ENCODE measurements around the gene GNRHR.
"Not testable (repeated sequence)": the region's sequence is repeated elsewhere in the genome, so short reads cannot be mapped to it uniquely, and the experiment has no call there.

Gene GNRHR, protein sequence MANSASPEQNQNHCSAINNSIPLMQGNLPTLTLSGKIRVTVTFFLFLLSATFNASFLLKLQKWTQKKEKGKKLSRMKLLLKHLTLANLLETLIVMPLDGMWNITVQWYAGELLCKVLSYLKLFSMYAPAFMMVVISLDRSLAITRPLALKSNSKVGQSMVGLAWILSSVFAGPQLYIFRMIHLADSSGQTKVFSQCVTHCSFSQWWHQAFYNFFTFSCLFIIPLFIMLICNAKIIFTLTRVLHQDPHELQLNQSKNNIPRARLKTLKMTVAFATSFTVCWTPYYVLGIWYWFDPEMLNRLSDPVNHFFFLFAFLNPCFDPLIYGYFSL

DNA sequence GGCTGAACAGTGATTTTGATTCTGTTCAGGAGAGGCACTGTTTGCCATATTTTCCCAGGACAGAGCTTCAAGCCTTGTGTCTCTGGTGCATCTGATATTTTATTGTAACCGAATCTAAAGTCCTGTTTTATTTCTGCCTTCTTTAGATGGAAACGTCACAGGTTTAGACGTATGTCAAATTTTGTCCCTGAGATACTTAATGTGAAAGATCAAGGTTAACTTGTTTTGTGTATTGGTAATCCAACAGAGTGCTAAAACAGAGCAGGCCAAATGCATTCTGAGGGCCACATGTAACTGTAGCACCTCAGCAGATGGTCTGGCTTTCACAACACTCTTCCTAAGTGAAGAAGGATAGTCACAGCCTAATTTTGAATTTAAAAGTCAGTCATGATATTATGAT is at the start of gene GNRHR:
GNRHR (minus strand) TSS at position 101 of the 400 bp plus-strand sequence; CDS start at position 48, 53 bp downstream.
- no peak for DNase-seq

DNA sequence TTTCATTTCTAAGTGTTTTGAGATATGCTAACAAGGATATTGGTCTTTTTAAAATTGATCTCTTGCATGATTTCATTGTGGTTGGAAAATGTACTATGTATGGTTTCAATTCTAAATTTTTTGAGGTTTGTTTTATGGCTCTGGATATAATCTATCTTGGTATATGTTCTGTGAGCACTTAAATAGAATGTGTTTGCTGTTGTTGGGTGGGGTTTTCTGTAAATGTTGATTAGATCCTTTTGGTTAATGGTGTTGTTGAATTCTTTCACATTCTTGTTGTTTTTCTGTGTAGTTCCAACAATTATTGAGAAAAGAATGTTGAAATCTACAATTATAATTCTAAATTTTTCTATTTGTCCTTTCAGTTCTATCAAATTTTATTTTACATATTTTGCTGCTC is 42.6 kb upstream of the GNRHR start:
- DNase-seq = no peak

DNA sequence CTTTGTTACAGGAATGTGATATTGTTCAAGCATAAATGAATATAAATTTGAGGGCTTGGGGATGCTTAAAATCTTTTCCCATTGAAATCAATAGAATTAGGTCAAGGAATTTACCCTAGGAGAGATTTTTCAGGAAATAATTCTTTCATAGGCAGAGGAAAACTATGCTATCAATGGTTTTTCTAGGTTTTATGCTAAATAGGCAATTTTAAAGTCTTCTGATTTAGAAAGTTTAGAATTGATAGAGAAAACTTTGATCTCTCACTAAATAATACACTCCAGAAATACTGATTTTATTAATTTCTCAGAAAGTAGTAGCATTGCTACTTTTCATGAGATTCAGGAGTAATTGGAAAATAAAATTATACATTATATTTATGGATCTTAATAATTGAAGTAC is 36.5 kb upstream of the GNRHR start:
- no peak for DNase-seq

DNA sequence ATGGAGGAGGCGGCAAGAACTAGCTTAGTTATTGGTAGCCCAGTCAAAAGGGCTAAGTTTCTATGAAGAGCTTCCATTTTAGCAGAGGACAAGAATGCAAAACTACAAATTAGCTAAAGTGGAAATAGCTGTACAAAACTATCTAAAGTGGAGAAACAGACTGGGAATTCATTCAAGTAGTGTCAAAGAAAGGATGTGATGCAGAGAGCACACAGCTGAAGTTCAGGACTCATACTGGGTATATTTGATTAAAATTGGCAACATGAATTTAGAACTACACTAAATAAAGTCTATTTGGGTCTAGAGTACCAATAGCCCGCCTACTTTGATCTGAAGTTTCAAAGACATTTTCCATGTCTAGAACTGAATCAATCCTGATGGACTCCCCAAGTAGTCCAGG is 33.1 kb upstream of the GNRHR start:
- no peak for DNase-seq

DNA sequence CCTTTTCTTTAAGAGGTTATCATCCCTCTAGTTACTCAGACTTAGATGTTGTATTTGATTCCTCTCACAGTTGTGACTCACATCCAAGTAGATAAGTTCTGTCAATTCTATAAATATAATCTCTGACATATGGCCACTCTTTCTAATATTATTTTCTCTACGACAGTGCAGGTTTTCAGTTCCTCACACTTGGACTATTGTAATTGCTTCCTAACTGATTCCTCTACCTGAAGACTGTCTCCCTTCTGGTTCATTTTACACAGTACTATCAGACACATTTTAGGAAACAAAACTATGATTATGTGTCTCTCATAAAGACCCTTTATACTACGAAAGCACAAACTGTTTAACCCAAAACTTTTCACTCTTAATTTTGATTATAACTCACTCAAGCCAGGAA is 31.3 kb upstream of the GNRHR start:
- DNase-seq = no peak

DNA sequence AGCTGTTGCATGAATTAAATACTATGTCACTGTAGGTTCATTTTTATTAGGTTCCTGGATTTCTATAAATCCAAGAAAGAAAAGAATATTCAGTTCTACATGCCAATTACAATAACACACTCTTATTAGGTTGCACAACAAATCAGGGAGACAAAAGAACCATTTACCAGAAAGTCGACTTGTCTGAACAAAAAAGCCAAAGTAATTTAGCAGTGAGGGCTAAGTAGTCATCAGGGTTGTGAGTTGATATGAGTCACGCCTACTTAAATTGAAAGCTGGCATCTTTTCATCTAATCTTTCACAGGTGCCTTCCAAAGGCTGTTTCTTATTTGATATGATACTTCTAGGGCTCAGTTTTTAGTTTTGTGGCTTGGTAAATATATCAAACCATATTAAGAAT is 25.4 kb upstream of the GNRHR start:
- DNase-seq = peak; percentile 84

DNA sequence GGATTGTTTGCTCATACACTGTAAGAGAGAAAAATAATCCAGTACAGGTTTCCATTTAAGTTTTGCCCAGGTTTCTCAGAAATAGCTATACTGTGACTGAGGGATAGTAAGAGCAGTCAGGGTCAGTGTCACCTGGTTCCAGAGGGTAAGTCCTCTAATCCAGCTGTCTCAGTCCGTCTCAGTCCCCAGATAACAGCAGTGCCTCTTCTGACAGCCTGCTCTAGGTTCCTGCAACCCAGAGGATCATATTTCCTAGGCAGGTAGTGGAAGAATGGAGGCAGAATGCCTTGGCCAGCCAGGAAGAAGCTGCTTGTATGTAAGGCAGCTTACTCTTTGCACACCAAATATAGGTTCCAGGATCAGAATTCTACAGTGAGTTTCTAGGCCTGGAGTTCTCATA is 22.6 kb upstream of the GNRHR start:
- DNase-seq = no peak

DNA sequence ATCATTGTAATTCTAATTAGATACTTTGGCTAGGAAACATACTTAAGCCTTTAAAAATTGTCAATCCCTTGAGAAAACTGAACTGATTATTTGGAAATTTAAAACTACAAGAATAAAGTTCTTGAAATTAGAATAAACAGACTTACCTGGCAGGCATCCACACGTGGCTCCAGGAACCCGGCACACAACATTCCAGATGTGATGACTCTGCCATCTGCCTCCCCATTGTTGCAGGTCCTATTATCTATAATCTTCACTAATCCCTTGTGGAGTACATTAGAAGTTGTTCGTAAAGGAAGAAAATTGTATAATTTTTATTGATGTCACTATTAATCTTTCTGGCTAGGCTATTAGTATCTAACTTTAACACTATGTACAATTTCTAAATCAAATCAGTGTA is 16.2 kb upstream of the GNRHR start:
- DNase-seq = peak; percentile 31

DNA sequence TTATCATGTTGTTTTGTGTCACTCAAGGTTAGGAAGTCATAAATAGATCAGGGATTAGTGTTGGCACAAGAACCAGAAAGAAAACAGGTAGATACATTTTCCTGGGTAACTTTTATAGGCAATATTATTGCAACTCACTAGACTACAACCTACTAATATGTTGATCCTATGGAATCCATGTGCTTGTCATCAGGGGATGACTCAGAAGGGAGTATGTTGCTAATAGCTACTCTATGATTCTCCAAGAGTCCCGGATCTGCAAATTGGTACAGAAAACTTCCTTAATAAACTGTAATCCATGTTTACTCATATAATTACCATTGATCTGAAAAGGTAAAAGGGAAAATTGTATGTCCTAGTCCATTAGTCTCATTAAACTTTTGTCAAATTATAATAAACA is 11.7 kb upstream of the GNRHR start:
- no peak for DNase-seq

DNA sequence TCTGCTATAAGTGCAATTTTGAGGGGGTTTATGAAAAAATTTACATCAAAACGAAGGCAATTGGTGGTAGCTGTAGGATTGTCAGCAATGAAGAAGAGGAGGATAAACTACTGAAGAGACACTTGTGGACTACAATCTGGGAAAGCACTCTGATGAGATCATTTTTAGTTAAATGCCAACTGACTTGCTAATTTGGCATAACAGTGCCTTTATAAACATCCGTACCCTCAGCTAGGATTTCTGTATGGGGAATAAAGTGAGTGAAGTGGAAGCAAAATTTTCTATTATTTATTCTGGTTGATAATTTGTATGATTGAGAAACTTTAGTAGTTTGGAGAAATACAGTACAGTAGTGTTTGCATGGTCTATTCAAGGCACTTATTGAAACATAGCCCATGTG is 11.2 kb upstream of the GNRHR start:
- DNase-seq = peak; percentile 73

DNA sequence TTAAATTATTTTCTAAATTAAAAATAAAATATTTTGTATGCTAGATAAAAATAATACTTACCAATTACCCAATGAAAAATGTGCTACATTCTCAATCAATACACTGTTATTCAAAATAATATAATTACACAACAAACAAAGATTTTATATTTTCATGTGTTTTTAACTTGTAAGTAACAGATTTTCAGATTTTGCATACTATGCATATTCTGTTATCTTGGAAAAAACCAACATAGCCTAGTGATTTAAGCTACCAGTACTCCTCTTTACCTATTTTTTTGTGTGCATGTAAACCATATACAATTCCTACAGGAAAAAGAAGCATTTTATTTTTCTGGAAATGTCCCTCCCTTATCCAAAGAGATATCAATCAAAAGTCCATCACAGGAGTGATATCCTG is 10.0 kb upstream of the GNRHR start:
- no peak for DNase-seq

DNA sequence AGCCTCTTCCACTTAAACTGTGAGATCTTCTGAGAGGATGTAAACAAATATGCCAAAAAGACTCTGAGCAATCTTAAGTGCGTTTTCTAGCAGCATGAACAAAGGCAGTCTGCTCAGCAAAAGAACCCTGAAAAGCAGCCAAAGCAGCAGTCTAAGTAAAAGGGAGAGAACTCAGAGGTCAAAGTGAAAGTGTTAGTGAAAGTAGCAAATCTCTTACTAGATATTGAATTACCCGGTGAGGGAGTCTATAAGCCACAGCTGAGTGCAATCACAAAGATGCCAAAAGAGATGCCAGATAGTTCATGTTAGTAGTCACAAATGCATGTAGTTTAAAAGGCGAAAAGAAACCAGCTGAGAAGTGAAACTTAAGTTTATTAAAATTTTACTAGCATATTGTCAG is 7.9 kb upstream of the GNRHR start:
- DNase-seq = peak; percentile 79

DNA sequence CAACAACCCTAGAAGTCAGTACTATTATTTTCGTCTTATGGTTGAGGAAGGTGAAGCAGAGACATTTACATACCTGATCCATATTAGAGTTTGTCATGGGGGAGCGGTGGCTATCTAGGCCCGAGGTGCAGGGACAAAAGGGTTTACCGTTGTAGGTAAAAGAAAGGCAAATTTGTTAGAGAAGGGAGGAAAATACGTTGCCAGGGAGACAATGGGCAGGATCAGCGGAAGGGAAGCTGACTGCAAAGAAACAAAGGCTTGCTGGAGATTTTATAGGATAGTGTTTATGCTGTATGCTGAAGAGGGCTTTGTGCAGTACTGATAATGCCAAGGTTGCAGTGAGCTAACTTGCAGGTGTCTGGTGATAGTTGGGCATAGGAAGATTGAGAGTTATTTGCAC is 2.8 kb upstream of the GNRHR start:
- DNase-seq = not testable (repeated sequence)

DNA sequence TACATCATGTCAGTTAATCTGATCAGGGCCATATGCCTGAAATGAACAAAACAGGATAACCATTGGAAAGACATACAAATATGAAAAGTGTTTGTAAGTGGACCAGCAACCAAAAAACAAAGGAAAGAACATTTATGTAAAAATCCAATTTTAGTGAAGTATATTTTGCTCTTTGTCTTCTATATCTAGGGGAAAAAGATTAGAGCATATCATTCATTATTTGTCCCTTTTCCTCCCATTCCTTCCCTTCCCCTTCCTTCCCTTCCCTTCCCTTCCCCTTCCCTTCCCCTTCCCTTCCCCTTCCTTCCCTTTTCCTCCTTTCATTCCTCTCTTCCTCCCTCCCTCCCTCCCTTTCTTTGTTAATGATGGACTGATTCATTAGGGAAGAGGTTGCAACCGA is 1.8 kb upstream of the GNRHR start:
- no peak for DNase-seq

DNA sequence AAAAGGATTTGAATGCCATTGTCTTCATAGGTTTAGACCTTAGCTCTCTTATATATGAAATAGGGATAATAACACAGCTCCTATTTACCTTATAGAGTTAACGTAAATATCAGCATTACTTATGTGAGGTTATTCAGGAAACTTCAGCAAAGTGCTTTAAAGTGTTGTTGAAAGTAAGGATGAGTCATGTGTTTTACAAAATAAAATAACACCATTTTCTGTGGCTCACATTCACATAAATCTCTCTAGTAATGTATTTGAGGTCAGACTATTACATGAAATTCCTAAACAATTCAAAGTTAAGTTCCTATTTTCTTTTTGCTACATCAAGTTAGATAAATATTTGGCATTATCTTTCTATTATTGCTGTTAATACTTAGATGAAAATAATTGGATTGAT is 2.9 kb downstream of the GNRHR start:
- DNase-seq = no peak

DNA sequence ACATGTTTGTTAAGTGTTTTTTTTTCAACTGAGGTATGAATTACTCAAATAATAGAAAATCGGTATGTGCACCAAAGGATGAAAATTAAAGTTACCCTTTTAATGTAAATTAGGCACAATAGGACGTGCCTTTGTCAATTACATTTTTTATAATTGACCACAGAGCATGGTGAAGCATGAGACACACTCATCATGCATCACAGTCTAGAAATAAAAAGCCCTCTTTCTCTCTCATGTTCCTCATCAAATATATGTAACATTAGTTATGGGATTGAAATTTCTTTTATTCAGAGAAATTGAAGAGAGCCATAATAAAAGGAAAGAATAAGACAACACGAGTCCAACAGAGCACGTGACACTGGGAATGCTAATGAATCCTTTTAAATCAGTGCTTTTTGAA is 3.5 kb downstream of the GNRHR start:
- DNase-seq = no peak

DNA sequence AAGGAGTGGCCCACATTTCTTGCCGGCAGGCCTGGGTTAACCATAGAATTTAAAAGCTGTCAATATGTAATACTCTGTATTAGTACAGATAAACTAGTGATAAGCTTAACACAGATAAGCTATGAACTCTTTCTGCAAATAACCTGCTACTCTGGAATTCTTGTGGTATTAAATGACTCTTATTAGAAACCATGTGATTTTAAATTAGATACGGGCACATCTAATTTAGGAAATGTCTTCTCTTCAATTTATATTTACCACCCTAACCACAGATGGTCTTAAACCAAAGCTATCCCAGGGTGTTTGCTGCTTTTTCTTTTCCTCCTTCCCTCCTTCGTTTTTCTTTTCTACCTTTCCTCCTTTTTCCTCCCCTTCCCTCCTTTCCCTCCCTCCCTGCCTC is 4.9 kb downstream of the GNRHR start:
- no peak for DNase-seq

DNA sequence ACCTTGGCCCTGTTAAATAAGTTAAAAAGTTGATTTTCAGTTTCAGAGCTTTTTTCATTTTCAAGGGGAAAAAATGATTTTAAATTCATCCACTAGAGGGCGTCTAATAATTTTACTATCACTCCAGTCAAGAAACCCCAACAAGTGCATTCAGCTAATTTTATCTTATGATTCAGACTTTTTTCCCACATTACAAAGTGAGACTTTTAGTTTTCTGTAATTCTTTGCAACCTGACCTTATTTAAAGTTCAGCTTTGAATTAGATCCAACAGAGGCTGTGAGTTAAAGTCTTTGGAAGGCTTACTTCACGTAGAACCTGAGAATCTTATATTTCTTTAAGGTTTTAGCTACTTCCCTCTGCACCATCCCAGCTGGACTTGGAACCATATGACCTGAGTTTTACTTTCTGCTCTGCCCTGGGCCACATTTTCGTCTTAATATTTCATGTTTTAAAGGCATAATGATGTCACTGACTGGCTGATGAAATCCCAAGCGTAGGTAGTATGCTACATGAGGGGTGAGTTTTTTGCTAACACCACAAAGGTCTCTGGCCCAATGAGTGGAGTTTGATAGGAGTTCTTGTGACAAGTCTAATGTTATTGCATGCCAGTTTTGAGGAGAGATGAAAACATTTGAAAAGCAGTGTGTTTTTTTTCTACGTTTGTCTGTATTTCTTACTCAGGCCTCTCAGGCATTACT is 7.2 kb downstream of the GNRHR start:
- DNase-seq = peak; percentile 22

DNA sequence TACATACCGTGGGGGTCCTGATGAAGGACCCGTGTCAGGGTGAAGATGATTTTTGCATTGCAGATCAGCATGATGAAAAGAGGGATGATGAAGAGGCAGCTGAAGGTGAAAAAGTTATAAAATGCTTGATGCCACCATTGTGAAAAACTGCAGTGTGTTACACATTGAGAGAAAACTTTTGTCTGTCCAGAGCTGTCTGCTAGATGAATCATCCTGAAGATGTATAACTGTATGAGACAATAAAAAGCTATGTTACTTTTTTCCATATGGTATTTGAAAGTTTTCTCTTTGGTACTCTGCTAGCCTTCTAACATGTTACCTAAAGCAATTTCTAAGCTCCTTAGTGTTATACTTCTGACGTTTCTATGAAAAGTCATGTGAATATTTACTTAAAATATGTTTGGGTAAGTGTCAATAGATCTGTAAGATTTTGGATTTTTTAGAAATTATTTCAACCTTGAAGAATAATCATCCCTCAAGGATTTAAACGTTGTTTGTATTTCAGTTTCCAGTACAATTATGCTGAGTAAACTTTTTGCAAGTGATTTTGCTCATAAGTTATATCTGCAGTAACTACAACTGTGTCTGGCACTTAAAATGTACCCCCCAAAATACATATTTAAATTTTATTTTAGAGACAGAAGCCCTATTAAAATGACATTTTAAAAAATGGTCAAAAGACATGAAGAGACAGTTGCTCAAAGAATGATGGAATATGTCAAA is 9.5 kb downstream of the GNRHR start:
- DNase-seq = no peak

DNA sequence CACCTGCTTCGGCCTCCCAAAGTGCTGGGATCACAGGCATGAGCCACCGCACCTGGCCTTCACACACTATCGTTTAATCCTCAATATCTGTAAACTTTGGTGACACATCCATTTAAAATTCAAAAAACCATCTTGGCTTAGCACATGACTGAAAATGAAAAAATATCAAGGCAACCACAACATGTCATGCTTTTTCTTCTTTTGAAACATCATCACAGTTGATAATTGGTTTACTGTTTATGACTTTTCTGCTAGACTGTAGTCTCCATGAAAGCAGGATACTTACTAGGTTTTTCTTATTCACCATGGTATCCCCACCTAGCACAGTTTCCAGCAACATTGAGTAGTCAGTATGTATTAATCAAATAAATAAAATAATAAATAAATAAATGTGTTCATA is 11.0 kb downstream of the GNRHR start:
- DNase-seq = no peak

DNA sequence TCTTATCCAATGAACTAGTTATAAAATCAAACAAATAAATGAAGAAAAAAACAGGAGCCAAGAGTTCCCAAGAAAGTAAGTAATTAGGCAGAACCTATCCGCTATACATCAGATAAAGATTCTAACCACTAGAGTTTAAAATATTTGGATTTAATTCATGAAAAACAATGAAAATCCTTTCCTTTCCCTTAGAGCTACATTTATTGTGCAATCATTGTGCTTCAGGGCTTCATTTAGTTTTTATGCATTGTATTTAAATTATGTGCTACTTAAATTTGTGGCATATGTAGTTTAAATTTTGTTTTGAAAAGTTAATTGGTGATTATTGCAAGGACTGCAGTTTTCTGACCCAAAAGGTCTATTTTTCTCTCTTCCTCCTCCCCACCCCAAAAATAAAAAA is 17.9 kb downstream of the GNRHR start:
- DNase-seq = no peak

DNA sequence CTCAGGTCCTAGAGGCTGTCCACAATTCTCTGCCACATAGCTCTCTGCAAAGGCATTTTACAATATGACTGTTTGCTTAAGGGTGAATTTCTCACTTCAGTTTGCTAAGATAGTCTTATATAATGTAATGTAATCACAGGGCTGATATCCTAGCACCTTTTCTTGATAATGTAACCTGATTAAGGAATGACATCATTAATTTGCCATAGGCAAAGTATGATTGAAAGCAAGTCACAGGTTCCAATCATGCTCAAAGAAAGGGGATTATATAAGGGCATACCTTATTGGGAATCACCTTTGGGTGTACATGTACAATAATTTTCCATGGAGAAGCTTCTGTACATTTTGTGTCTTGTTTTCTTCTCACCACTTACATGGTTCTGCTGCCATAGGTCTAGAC is 18.9 kb downstream of the GNRHR start:
- DNase-seq = no peak

DNA sequence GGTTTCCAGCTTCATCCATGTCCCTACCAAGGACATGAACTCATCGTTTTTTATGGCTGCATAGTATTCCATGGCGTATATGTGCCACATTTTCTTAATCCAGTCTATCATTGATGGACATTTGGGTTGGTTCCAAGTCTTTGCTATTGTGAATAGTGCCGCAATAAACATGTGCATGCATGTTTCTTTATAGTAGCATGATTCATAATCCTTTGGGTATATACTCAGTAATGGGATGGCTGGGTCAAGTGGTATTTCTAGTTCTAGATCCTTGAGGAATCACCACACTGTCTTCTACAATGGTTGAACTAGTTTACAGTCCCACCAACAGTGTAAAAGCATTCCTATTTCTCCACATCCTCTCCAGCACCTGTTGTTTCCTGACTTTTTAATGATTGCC is 23.7 kb downstream of the GNRHR start:
- DNase-seq = not testable (repeated sequence)

All from DMS79 treated with DMSO at 0.1 percent for 48 hours (cell line).